D721Med (cell line): ENCODE data around the gene GBP7.

ENCODE experiments used
- DNase-seq: peaks from one replicate; pipeline ENCODE4 v3.0.0; 2011; ENCODE audit warnings: low spot score; ENCODE audit not compliant: insufficient read length
- FAIRE-seq: peaks from 2 replicates; lab custom pipeline; 2011; peaks lifted over from hg19 to GRCh38; lab: Jason Lieb, UNC
- CTCF ChIP-seq: IDR thresholded peaks from 2 replicates; pipeline ENCODE4 v1.5.1; 2012; ENCODE audit warnings: mild to moderate bottlenecking, control low read depth; ENCODE audit not compliant: insufficient read depth; ENCODE audit errors: missing control alignments

GBP7 gene

GRCh38 chr1:89149229-89149628 lies 26.6 kb downstream of the GBP7 start:
- FAIRE-seq (no peak), DNase-seq (no peak)
- TF ChIP-seq CTCF, result no peak

- FAIRE-seq, result no peak
- no peak for TF ChIP-seq CTCF
- no peak for DNase-seq
Observed at GRCh38 chr1:89147678-89148658, 27.8 kb downstream of the GBP7 start.

DNA sequence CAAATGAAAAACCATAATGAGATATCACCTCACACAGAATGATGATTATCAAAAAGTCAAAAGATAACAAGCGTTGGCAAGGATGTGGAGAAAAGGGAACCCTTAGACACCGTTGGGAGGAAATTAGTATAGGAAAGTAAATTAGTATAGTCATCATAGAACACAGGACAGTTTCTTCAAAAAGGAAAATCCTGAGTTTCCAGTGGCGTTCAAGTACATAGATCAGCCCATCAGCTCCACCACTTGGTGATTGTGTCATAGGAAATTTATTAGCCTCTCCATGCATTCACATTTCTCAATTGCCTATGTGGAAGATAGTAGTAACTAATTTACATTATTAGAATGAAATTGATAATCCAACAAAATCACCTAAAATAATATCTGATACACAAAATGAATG lies 29.1 kb downstream of the GBP7 start:
- DNase-seq (no peak), FAIRE-seq (no peak)
- no peak for TF ChIP-seq CTCF

DNA sequence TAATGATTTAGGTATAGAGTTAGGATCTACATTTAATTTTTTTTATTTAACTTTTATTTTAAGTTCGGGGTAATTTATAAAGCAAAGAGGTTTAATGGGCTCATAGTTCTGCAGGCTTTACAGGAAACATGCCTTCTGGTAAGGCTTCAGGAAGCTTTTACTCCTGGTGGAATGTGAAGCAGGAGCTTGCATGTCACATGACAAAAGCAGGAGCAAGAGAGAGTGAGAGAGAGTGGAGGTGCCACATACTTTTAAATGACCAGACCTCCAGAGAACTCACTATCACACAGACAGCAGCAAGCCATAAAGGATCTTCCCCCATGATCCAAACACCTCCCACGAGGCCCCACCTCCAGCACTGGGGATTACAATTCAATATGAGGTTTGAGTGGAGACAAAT lies 32.3 kb downstream of the GBP7 start:
- FAIRE-seq (no peak), DNase-seq (no peak)
- TF ChIP-seq CTCF, result no peak

DNA sequence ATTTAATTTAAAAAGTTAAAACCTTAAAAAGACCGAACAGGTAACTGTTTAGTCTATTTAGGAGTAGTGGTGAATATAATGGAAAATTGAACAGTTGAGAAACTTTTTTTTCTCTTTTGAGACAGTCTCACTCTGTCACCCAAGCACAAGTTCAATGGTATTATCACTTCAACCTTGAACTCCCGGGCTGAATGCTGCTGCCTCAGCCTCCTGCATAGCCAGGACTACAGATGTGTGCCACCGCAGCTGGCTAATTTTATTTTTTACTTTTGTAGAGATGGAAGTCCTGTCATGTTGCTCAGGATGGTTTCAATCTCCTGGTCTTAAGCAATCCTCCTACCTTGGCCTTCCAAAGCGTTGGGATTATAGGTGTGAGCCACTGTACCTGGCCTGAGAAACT lies 33.6 kb downstream of the GBP7 start:
- no peak for TF ChIP-seq CTCF
- FAIRE-seq, result no peak

GRCh38 chr1:89133747-89134146 lies 42.1 kb downstream of the GBP7 start:
- DNase-seq (no peak), FAIRE-seq (no peak)
- TF ChIP-seq CTCF, result no peak

More for the DNA sequence above, 33.6 kb downstream of the GBP7 start:
- no peak for DNase-seq

DNA sequence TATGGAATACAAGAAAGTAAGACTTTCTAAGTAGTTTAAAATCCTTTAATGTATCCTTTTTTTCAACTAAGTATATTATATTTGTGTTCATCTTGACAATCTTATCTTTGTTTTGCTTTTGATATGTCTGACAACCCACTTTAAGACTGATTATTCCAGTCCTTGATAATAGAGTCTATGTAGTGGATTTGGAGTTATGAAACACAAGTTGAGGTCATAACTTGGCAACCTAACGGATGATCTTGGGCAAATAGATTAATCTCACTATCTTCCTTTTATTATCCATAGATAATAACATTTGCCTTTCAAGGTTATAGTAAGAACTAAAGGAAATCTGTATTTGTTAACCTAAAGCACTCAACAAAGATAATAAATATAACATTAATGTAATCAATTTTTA lies 45.1 kb downstream of the GBP7 start:
- FAIRE-seq, result no peak

More for the DNA sequence above, 45.1 kb downstream of the GBP7 start:
- DNase-seq, result no peak
- TF ChIP-seq CTCF, result no peak
